ENCODE data around the gene MYO1A.

The MYO1A gene

GRCh38 chr12:57046947-57047890 is 2.7 kb downstream of the MYO1A start:
- H3K36me3 ChIP-seq (ENCODE audit: low read length) = no peaks in the 10 kb centered on the region
- no peaks in the 10 kb centered on the region for H3K9me3 ChIP-seq (ENCODE audit: insufficient read depth, low read length)
- no peak for TF ChIP-seq EZH2phosphoT487 (conservative IDR thresholded peaks at IDR 0.05; ENCODE audit: low read length)
- TF ChIP-seq, protein P1, sequence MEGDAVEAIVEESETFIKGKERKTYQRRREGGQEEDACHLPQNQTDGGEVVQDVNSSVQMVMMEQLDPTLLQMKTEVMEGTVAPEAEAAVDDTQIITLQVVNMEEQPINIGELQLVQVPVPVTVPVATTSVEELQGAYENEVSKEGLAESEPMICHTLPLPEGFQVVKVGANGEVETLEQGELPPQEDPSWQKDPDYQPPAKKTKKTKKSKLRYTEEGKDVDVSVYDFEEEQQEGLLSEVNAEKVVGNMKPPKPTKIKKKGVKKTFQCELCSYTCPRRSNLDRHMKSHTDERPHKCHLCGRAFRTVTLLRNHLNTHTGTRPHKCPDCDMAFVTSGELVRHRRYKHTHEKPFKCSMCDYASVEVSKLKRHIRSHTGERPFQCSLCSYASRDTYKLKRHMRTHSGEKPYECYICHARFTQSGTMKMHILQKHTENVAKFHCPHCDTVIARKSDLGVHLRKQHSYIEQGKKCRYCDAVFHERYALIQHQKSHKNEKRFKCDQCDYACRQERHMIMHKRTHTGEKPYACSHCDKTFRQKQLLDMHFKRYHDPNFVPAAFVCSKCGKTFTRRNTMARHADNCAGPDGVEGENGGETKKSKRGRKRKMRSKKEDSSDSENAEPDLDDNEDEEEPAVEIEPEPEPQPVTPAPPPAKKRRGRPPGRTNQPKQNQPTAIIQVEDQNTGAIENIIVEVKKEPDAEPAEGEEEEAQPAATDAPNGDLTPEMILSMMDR (IDR thresholded peaks at IDR 0.05; ENCODE audit: insufficient read depth, low read length, poor library complexity, severe bottlenecking) = no peak
- no peaks in the 10 kb centered on the region for H3F3A ChIP-seq (ENCODE audit: insufficient read depth)
- no peaks in the 10 kb centered on the region for H3K79me2 ChIP-seq (ENCODE audit: insufficient read depth, low read length)
- no peaks in the 10 kb centered on the region for H3K9me2 ChIP-seq (replicated peaks; ENCODE audit: insufficient read depth, low read length)
- H3K4me2 ChIP-seq (ENCODE audit: low read depth, low read length, poor library complexity, severe bottlenecking) = no peak overlapping the region
- no peak overlapping the region for H3K4me3 ChIP-seq (ENCODE audit: insufficient read depth, low read length, poor library complexity, severe bottlenecking)
- no peak overlapping the region for H2AFZ ChIP-seq (ENCODE audit: low read depth, low read length, severe bottlenecking)
- H3K27me3 ChIP-seq (ENCODE audit: low read length) = no peaks in the 10 kb centered on the region
- H3K27ac ChIP-seq (ENCODE audit: low read depth, low read length) = no peak overlapping the region
- no peak overlapping the region for H3K9ac ChIP-seq (ENCODE audit: low read length)
- no peaks in the 10 kb centered on the region for H4K20me1 ChIP-seq (ENCODE audit: low read depth, low read length)

GRCh38 chr12:57046086-57046791 is 3.7 kb downstream of the MYO1A start:
- TF ChIP-seq, protein P1 (IDR thresholded peaks at IDR 0.05; ENCODE audit: insufficient read depth, low read length, poor library complexity, severe bottlenecking) = no peak
- no peak for TF ChIP-seq EZH2phosphoT487 (conservative IDR thresholded peaks at IDR 0.05; ENCODE audit: low read length)
- no peaks in the 10 kb centered on the region for H3K36me3 ChIP-seq (ENCODE audit: low read length)
- no peaks in the 10 kb centered on the region for H3F3A ChIP-seq (ENCODE audit: insufficient read depth)
- no peak overlapping the region for H3K4me2 ChIP-seq (ENCODE audit: low read depth, low read length, poor library complexity, severe bottlenecking)
- no peak overlapping the region for H3K9ac ChIP-seq (ENCODE audit: low read length)
- no peak overlapping the region for H3K27ac ChIP-seq (ENCODE audit: low read depth, low read length)
- no peaks in the 10 kb centered on the region for H3K27me3 ChIP-seq (ENCODE audit: low read length)
- no peak overlapping the region for H3K4me3 ChIP-seq (ENCODE audit: insufficient read depth, low read length, poor library complexity, severe bottlenecking)
- H2AFZ ChIP-seq (ENCODE audit: low read depth, low read length, severe bottlenecking) = no peak overlapping the region
- H3K9me3 ChIP-seq (ENCODE audit: insufficient read depth, low read length) = no peaks in the 10 kb centered on the region
- no peaks in the 10 kb centered on the region for H3K79me2 ChIP-seq (ENCODE audit: insufficient read depth, low read length)
- H3K9me2 ChIP-seq (replicated peaks; ENCODE audit: insufficient read depth, low read length) = no peaks in the 10 kb centered on the region
- H4K20me1 ChIP-seq (ENCODE audit: low read depth, low read length) = no peaks in the 10 kb centered on the region

- Histone ChIP-seq H3K27ac (ENCODE audit: low read depth, low read length) (no peak overlapping the region), H3F3A (ENCODE audit: insufficient read depth) (no peaks in the 10 kb centered on the region), H3K4me3 (ENCODE audit: insufficient read depth, low read length, poor library complexity, severe bottlenecking) (no peak overlapping the region), H3K27me3 (ENCODE audit: low read length) (no peaks in the 10 kb centered on the region), H3K9ac (ENCODE audit: low read length) (no peak overlapping the region), H2AFZ (ENCODE audit: low read depth, low read length, severe bottlenecking) (no peak overlapping the region), H3K79me2 (ENCODE audit: insufficient read depth, low read length) (no peaks in the 10 kb centered on the region), H3K9me3 (ENCODE audit: insufficient read depth, low read length) (no peaks in the 10 kb centered on the region), H3K36me3 (ENCODE audit: low read length) (no peaks in the 10 kb centered on the region), H3K4me2 (ENCODE audit: low read depth, low read length, poor library complexity, severe bottlenecking) (no peak overlapping the region), H4K20me1 (ENCODE audit: low read depth, low read length) (no peaks in the 10 kb centered on the region), H3K9me2 (replicated peaks; ENCODE audit: insufficient read depth, low read length) (no peaks in the 10 kb centered on the region)
- TF ChIP-seq, protein P1 (IDR thresholded peaks at IDR 0.05; ENCODE audit: insufficient read depth, low read length, poor library complexity, severe bottlenecking) = no peak
- no peak for TF ChIP-seq EZH2phosphoT487 (conservative IDR thresholded peaks at IDR 0.05; ENCODE audit: low read length)
These were observed 5.0 kb downstream of the MYO1A start for GRCh38 chr12:57044889-57045288.
